Caki2 (cell line): ENCODE data around the gene DAPL1. TPM values are rescaled to one million over a fixed set of nuclear protein-coding genes. Genes with fewer than 3 reads are reported as not detected.

Experiments
- DNase-seq: peaks from one replicate; pipeline ENCODE4 v3.0.0-alpha.2; 2015; ENCODE audit warnings: low read depth
- in situ Hi-C: cut with HindIII; loops from 2 replicates; pipeline ENCODE4 v1.10.0; 2016; ENCODE audit warnings: low sequenced_read_pairs, low pct_unique_long_range_greater_than_20kb, mixed read lengths
- total RNA-seq: library from RNA; depleted of rRNA; stranded (reverse); fragments of >200 nt; shearing (Covaris generic); gene quantifications from 2 replicates; pipeline ENCODE4 v1.2.3, GENCODE V29; 2014; ENCODE audit warnings: low replicate concordance

Gene DAPL1
- total RNA-seq, 1 experiment from 2014 or later, result not detected

DNA sequence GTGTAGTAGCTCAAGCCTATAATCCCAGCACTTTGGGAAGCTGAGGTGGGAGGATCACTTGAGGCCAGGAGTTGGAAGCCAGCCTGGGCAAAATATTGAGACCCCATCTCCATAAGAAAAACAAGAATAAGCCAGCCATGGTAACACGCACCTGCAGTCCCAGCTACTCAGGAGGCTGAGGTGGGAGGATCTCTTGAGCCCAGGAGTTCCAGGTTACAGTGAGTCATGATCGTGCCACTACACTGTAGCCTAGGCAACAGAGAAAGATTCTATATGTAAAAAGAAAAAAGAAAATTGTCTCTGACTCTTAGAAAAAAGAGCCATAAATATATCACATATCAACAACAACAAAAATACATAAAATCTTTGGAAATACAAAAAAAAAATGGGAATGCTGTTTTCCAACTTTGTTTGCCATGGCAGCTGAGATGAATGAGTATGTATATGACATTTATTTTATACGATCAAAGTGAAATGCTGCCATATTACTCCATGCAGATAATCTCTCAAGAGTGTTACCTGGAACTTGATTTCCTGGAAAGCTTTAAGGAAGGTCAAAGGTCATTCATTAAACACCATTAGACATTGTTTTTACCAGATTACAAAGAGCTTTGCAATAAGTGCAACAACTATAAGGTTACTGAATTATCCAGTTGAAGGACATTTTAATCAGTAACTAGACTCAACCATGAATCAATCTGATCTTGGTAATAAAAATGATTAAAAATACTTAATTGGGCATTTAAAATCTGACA lies 19.7 kb upstream of the DAPL1 start:
- in situ Hi-C loops, result no loop called here
- DNase-seq, result no peak

DNA sequence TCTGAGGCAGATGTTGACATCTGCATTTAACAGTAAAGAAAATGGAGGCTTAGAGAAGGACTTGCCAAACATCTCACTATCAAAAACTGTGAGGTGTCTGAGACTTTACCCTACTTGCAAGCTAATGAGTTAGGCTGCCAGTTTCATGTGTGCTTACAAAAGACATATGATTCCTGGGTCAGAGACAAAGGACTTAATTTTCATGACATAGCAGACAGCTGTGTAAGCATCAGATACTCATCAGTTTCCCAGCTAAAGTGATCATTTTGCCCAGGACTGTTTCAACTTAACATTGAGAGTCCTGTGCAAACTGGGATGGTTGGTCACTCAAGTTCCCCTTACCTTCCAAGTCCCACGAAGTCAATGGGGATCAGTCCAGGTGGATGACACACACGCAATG lies 18.9 kb upstream of the DAPL1 start:
- no peak for DNase-seq
- in situ Hi-C loops, result no loop called here

DNA sequence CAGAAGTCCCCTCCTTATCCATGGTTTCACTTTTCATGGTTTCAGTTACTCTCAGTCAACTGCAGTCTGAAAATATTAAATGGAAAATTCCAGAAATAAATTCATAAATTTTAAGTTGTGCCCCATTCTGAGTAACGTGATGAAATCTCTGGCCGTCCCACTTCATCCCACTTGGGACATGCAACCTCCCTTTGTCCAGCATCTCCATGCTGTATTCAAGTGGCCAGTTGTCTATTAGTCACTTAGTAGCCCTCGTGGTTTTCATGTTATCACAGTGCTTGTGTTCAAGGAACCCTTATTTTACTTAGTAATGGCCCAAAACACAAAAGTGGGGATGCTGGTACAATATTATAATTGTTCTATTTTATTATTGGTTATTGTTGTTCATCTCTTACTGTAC lies 18.0 kb upstream of the DAPL1 start:
- no peak for DNase-seq
- in situ Hi-C loops, result no loop called here

DNA sequence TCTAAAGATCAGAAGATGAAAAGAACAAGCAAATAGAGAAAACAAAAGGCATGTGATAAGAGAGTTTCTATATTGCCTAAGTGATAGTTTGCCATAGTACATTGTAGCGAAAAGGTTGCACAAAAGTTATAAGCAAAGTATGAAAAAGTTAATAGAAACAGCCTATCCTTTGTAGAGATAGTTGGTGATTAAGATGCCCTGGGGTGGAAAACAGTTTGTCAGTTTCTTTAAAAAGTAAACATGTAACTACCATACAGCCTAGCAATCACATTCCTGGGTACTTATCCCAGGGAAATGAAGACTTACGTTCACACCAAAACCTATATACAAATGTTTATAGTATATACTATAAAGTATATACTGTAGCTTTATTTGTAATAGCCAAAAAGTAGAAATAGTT lies 16.9 kb upstream of the DAPL1 start:
- in situ Hi-C loops, result no loop called here
- no peak for DNase-seq

DNA sequence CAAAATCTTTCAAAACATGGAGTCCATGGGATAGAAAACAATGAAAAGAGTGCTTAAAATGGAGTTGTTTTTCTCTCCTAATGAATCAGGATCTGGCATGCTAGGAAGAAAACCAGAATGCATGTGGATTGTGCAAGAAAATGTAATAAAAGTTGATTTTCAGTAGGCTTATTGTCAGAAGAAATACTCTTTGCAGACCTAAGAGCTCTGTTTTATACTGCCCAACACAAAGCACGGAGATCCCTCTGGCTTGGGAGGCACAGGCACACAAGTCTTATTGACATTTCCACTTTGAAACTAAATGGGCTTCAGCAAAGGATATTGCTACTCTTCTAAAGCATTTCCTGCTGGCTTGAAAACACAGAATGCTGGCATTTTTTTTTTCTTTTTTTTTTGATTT lies 15.5 kb upstream of the DAPL1 start:
- no peak for DNase-seq
- in situ Hi-C loops, result no loop called here

DNA sequence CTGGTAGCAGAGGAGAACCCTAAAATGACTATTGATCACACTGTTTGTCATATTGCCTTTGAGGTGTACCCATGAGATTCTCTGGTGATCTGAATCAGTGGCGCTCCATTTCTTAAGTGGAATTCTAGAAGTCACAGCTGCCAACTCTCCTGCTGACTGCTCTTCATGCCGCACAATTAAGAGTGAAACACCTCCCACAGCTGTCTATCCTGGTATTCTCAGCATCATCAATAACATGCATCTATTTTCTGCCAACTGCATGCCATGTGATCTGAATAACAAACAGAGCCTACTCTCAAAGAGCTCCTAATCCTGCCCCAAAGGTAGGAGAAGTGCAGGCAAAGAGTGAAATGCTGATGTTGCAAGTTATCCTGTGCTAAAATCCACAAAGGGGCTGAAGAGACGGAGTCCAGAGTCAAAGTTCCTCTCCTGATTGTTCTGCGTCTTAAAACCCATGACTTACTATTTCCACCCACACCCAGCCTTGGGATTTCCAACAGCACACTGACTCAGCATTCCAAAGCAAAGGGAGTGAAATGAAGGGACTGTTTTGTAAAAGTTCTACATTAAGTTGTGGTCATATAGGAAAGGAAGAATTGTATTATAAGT lies 13.7 kb upstream of the DAPL1 start:
- in situ Hi-C loops, result no loop called here
- peak; percentile 10 for DNase-seq

DNA sequence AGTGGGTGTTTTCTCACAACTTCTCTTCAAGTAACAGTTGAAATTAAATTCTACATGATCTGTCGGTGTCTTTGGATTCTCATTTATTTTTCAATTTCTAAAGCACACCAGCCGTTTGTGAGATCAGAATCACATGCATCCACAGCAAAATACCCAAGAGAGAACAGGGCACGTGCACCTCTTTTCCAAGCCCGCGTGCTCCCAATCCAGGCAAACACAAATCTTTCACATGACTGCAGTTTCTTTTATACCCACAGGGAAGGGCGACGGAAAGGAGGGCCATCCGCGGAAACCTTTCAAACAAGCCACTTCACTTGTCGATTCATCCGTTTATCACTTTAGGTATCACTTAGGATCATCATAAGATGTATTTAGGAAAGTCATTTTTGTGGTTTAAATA lies 13.0 kb upstream of the DAPL1 start:
- in situ Hi-C loops, result no loop called here
- DNase-seq, result no peak

DNA sequence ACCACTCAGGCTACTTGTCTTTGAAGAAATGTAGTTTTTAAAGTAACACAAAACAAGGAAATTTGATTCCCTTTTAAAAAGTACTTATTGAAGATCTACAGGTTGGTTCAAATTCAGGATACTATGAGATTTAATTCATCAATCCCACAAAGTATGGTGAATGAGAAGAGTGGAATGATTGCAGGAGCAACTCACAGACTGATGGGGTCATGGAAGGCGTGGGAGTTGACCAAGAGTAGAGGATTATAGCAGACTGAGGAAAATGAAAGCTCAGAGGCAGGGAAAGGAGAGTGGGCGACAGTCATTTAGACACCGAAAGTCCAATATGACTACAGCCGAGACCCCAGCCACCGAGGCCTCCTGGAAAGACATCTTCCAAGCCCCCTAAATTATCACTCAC lies 12.5 kb upstream of the DAPL1 start:
- in situ Hi-C loops, result no loop called here
- no peak for DNase-seq

DNA sequence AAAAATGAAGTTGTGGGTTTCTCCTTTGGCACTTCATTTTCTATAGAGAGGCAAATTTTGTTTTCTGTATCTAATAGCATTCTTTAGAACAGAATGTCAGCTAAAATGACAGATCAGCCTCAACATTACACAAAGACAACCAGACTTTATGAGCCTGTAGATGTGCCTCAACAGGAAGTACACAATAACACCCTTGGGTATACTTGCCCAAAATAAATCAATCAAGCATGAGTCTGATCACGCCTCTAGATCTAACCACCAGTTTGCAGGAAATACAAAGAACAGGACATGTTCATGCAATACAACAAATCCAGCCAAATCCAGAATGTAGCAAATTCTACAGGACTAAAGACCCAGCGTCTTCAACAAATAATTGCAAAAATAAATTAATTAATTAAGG lies 11.2 kb upstream of the DAPL1 start:
- DNase-seq, result no peak
- in situ Hi-C loops, result no loop called here

DNA sequence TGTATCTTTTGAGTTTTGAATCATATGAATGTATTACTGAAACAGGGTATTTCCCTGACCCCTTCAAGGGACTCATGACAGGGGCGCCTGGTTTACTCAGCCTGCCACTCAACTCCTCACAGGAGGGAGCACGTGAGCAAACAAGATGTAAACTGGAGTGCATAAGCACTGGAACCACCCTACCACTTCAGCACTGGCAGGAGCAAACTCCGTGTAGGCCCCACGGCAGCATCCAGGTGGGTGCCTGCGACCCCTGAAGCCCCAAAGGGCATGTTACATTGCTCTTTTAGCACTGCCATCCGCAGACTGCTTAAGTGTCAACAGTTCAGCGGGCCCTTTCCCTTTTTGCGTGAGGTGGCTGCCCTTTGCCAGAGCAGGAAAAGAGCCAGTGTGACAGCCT lies 8.2 kb upstream of the DAPL1 start:
- DNase-seq, result no peak
- in situ Hi-C loops, result no loop called here

DNA sequence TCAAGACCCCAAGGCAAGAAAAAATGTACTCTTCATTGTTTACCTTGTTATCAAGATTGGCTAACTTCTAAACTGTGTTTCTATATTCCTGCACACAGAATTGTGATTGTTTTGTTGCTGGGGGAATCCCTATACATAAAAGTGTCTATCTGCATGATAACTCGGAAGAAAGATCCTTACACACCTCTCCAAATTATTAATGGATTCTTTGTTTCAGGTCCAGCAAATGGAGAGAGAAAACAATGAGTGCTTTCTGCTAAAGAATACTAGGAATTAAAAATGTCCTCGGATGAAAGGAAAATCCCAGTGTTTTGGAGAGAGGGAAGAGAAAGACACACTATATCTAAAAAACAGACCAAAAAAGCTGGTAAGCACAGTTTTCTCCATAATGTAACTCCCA lies 6.2 kb upstream of the DAPL1 start:
- in situ Hi-C loops, result no loop called here
- DNase-seq, result no peak

DNA sequence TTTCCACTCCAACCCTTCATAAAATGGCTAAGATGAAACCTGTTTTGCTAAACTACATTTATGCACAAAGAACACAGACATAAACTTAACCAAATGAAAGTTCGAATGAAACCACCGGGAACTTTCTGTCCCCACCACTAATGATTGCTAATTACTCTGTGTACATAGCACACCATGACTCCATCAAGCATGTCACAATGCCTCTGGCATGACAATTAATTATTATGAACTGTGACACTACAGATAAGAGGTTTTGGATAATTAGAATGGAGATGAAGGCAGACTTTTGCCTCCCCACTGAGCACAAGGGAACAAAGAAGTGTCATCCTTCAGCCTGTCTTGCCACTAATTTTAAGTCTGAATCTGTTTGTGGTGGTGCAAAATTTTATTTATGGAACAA lies 1.5 kb downstream of the DAPL1 start:
- in situ Hi-C loops, result no loop called here
- no peak for DNase-seq

DNA sequence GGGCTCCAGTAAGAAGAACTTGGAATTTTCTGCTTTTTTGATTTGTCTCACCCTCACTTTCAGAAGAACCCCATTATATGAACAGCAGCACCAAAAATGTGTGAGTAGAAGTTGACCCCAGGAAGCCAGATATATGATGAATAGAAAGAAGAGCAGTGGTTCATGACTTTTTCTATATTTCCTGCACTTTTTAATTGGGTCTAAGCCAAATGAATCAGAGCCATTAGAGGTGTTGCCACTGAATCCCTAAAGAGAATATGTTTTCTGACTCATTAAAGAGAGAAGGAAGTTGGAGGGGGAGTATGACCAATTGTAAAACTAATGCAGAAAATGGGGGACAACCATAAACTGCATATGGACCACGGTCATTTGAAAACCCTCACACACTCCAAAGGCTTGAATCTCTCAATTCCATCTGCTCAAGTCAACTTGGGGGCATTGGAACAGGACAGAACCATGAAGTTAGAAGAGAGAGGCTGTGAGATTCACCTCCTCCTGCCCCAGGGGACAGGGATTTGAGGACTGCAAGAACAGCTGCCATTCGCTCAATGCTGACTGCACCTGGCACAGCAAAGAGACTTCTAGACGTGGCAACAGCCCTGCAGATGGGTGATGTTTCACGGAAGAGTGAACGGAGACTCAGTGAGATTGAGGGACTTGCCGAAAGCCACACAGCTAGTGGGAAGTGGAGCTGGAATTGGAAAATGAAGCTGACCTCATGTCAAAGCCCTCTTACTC lies 3.0 kb downstream of the DAPL1 start:
- in situ Hi-C loops, result no loop called here
- no peak for DNase-seq

DNA sequence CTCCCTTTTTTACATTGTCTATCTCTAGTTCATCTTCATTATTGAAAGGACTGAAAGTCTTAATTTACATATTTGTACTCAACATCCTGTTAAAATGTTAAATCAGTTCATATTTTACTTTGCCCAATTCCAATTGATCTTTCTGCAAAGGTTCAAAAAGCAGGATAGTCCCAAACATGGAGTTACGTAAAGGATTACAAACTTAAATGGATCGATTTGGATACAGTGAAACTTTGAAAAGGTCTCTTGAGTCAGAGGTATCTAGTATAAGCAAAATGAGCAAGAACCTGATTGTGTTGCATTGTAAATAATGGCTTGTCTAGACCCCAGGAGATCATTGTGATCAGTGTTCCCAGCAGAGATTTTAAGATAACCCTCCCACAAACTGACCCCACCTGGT lies 4.1 kb downstream of the DAPL1 start:
- no peak for DNase-seq
- in situ Hi-C loops, result no loop called here

DNA sequence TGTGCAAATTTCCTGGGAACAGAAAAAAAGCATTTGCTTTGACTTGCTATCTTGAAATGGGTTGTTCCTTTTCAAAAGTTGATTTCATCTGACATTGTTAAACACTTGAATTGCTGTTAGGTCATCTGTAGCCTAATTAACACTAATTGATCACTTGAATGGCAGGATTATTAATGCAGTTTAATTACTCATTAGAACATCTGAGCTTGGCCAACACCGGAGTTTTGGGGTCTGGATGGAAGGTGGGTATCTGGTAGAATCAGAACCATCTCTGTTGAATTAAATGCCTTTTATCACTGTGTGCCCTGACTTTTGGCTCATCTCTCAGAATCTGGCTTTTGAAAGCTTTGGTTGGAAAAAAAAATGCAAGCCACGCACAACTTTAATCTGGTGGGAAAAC lies 8.4 kb downstream of the DAPL1 start:
- DNase-seq, result no peak
- in situ Hi-C loops, result no loop called here

DNA sequence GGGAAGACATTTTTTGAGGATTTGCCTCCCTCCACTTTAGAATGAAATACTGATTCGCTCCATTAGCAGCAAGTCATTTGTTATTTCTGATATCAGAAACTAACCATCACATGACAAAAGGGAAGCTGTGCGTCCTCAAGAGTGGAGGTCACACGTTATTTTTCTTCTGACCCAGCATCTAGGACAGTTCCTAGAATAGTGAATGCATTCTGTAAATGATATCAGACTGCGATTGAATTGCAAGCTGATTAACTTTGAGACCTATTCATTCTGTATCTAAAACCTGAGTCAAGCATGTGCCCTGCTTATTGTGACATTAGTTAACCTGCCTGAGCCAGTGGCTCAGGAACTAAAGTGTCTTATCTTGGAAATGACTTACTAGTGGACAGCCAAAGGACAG lies 10.1 kb downstream of the DAPL1 start:
- in situ Hi-C loops, result no loop called here
- DNase-seq, result no peak

DNA sequence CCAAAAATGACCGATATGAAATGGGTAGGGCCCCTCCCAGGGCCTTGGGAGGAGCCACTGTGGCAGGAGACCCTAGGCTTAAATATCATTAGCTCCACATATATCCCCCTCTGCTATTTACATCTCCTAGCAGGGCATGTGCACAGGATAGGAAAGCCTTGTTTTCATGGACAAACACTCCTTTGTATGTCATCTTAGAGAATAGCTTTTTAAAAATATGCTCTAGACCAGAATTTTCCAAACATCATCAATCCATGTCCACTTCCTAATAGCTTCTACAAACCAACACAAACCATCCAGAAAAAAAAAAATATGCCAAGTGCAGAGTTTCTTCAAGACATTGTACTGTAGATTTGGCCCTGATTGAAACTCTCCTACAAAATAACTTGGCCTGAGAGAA lies 10.8 kb downstream of the DAPL1 start:
- DNase-seq, result no peak
- in situ Hi-C loops, result no loop called here

DNA sequence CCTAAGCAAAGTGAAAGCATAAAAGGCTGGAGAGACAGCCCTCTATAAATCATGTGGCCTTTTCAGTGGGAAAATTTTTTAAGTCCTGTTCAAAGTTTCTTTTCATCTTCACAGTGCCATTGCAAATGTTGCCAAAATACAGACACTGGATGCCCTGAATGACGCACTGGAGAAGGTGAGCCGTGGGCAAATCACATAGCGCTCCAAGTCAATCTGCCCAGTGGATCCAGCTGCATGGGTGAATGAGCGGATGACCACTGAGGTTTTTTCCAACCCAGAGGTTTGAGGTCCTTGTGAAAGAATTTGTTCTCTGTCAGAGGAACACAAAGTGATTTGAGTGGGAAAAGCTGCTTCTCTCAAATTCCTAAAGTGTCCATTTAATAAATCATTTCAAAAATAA lies 11.8 kb downstream of the DAPL1 start:
- in situ Hi-C loops, result no loop called here
- no peak for DNase-seq

DNA sequence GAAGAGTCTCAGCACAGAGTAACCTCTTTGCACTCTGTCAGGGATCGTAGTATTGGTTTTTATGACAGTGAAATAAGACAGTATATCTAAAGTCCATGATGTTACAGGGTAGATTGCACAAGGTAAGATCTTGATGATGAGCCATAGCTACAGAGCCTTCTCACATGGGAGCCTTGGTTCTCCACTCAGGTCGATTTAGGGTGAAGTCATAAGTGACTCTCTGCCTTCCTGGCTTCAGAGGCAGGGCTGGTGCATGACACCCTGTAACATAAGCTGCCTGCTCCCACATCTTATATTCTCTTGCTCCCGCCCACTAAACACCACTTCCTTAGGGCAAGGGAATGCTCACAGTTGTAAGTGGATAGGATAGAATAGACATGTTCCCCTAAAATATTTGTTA lies 13.3 kb downstream of the DAPL1 start:
- no peak for DNase-seq
- in situ Hi-C loops, result no loop called here

DNA sequence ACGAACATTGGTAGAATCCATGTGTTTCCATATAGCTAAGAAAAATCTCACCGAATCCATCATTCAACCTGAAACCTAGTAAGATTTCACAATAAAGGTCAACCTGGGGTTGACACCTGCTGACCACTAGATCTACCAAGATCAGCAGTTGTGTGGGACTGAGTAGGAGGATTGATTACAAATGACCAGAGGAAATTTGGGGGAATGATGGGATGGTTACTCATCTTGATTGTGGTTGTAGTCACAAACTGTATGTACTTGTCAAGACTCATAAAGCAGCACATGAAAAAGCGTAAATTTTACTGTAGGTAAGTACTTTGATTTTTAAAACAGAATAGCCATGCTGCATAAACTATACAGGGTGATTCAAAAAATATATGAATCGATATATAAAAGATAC lies 14.7 kb downstream of the DAPL1 start:
- DNase-seq, result no peak
- in situ Hi-C loops, result no loop called here
